Sigmoid colon (tissue), 7 donors: ENCODE results near the gene GYPC. TPM values are rescaled to one million over a fixed set of nuclear protein-coding genes. Genes with fewer than 3 reads are reported as not detected.

Source experiments
- DNase-seq: peaks from one replicate; pipeline ENCODE4 v3.0.0-alpha.2; 2019
- H3K27ac ChIP-seq, 4 donors: fragments of 200-600 bp; sonication (generic); one replicate each; pipeline ENCODE4 v1.5.1; 2016 to 2019; ENCODE audit warnings: mild to moderate bottlenecking in 1 of 4
- H3K27me3 ChIP-seq, 3 donors: fragments of 200-600 bp; sonication (generic); one replicate each; pipeline ENCODE4 v1.5.1; 2019; ENCODE audit warnings: mild to moderate bottlenecking in 1 of 3
- H3K36me3 ChIP-seq, 4 donors: fragments of 200-600 bp; sonication (generic); one replicate each; pipeline ENCODE4 v1.5.1; 2016 to 2019
- H3K4me1 ChIP-seq, 4 donors: fragments of 200-600 bp; sonication (generic); one replicate each; pipeline ENCODE4 v1.5.1; 2017 to 2019
- H3K4me3 ChIP-seq, 4 donors: fragments of 200-600 bp; sonication (generic); one replicate each; pipeline ENCODE4 v1.5.1; 2017 to 2019; ENCODE audit warnings: mild to moderate bottlenecking in 2 of 4, moderate library complexity in 1 of 4
- H3K9me3 ChIP-seq, 4 donors: fragments of 200-600 bp in 3 of 4; sonication (generic) in 3 of 4; one replicate each; pipeline versions ENCODE4 v1.5.1 to v1.6.1; 2013 to 2019
- EP300 ChIP-seq, 4 donors: sonication (generic); formaldehyde crosslinking; IDR thresholded peaks; one replicate each; pipeline ENCODE4 v1.6.1; 2017; ENCODE audit warnings: antibody characterized with exemption in 4 of 4
- POLR2A ChIP-seq, 2 donors: fragments of 450-650 bp; IDR thresholded peaks; one replicate each; pipeline ENCODE4 v1.6.1; 2016; ENCODE audit warnings: antibody characterized with exemption in 2 of 2, mild to moderate bottlenecking in 2 of 2, moderate library complexity in 2 of 2
- POLR2AphosphoS5 ChIP-seq, 4 donors: sonication (generic); formaldehyde crosslinking; IDR thresholded peaks; one replicate each; pipeline ENCODE4 v1.6.1; 2017; ENCODE audit warnings: antibody characterized with exemption in 4 of 4
- WGBS, 2 donors: extraction: QIAGEN DNeasy Blood & Tissue Kit; methylation state at CpG; one replicate each; pipeline ENCODE4 v1.1.7; 2013; 5-methylcytosine and 5-hydroxymethylcytosine counted together
- intact Hi-C: fragments of 100-400 bp; cut with DNase I; formaldehyde crosslinking; loops from one replicate; pipeline ENCODE4 v1.15.1; 2023
- polyA plus RNA-seq, 3 donors: library from polyadenylated mRNA; stranded (reverse); fragments of 200-250 nt; gene quantifications; one replicate each; pipeline ENCODE4 v1.2.3, GENCODE V29; 2013
- total RNA-seq, 4 donors: library from RNA; depleted of rRNA; stranded (reverse); fragments of >200 nt; gene quantifications; one replicate each; pipeline ENCODE4 v1.1.0, GENCODE V29; 2016
- TF ChIP-seq, protein P1 (sequence below), 4 experiments: fragments of 450-650 bp in 3 of 4; fragments of 200-600 bp in 1 of 4; IDR thresholded peaks; one replicate each; pipeline ENCODE4 v1.5.1; 2016 to 2019; ENCODE audit warnings: antibody characterized with exemption in 4 of 4, mild to moderate bottlenecking in 3 of 4, moderate library complexity in 2 of 4
- donor health status: healthy with polysubstance abuse.
- donor health status: Bipolar disorder and iron deficiency.
- donor health status: healthy.

GYPC gene
- total and polyA plus RNA-seq, 7 donors: 18.0 to 123 (median 93.7) TPM

DNA sequence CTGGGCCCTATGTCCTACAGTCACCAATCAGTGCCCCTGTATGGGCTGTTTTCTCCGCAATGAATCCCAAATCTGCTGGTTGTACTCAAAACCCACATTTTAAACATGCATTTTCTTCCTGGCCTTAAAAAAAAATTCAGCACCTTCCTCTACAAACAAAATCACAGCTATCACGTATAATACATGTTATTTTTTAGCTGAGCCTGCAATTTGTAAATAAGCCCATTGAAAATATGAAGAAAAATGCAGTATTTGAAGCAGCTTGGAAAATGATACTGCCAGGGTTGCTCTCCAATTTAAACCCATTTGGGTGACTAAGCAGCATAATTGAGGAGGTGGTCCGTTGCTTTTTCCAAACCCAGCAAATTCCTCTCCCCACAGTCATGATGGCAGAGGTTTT is 33.0 kb upstream of the GYPC start:
- WGBS, 2 donors: 66 to 81% methylated on average over 3 of the region's 3 CpGs
- Histone ChIP-seq H3K4me3 (no peak overlapping the region), H3K27ac (no peak overlapping the region), H3K9me3 (no peaks in the 10 kb centered on the region), H3K36me3 (no peaks in the 10 kb centered on the region), H3K4me1 (no peaks in the 10 kb centered on the region), H3K27me3 (no peaks in the 10 kb centered on the region)
- TF ChIP-seq EP300 (IDR thresholded peaks at IDR 0.05) (no peak), POLR2A (IDR thresholded peaks at IDR 0.05) (no peak), POLR2AphosphoS5 (IDR thresholded peaks at IDR 0.05) (no peak)
- TF ChIP-seq, protein P1, sequence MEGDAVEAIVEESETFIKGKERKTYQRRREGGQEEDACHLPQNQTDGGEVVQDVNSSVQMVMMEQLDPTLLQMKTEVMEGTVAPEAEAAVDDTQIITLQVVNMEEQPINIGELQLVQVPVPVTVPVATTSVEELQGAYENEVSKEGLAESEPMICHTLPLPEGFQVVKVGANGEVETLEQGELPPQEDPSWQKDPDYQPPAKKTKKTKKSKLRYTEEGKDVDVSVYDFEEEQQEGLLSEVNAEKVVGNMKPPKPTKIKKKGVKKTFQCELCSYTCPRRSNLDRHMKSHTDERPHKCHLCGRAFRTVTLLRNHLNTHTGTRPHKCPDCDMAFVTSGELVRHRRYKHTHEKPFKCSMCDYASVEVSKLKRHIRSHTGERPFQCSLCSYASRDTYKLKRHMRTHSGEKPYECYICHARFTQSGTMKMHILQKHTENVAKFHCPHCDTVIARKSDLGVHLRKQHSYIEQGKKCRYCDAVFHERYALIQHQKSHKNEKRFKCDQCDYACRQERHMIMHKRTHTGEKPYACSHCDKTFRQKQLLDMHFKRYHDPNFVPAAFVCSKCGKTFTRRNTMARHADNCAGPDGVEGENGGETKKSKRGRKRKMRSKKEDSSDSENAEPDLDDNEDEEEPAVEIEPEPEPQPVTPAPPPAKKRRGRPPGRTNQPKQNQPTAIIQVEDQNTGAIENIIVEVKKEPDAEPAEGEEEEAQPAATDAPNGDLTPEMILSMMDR (IDR thresholded peaks at IDR 0.05): no peak
- intact Hi-C loops: no loop called here
- DNase-seq: no peak

DNA sequence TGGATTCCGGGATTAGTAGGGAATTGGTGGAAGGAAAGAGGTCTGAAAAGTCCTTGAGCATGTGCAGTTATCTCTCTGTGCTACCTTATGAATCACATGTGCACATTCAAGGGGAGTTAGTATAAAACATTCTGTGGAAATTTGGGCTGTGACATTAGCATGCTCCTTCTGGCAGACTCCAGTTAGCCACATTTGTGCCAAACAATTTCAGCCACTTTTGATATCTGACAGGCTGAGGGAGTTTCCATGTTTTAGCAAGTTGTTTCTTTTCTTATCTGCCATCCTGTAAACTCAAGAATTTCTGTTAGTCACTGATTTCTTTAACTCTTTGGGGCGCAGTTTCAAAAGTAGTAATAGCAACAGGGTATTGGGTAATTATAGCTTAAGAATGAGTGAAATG is 28.3 kb upstream of the GYPC start:
- H3K4me3 ChIP-seq: no peak overlapping the region
- H3K9me3 ChIP-seq: no peaks in the 10 kb centered on the region
- intact Hi-C loops: no loop called here
- 80 to 82% methylated on average over 2 of the region's 2 CpGs for WGBS, 2 donors
- H3K27me3 ChIP-seq: no peaks in the 10 kb centered on the region
- H3K27ac ChIP-seq: no peak overlapping the region
- no peak for DNase-seq
- no peaks in the 10 kb centered on the region for H3K4me1 ChIP-seq
- no peaks in the 10 kb centered on the region for H3K36me3 ChIP-seq
- no peak for TF ChIP-seq POLR2A (IDR thresholded peaks at IDR 0.05)
- TF ChIP-seq EP300 (IDR thresholded peaks at IDR 0.05): no peak
- no peak for TF ChIP-seq POLR2AphosphoS5 (IDR thresholded peaks at IDR 0.05)
- TF ChIP-seq, protein P1 (IDR thresholded peaks at IDR 0.05): no peak

DNA sequence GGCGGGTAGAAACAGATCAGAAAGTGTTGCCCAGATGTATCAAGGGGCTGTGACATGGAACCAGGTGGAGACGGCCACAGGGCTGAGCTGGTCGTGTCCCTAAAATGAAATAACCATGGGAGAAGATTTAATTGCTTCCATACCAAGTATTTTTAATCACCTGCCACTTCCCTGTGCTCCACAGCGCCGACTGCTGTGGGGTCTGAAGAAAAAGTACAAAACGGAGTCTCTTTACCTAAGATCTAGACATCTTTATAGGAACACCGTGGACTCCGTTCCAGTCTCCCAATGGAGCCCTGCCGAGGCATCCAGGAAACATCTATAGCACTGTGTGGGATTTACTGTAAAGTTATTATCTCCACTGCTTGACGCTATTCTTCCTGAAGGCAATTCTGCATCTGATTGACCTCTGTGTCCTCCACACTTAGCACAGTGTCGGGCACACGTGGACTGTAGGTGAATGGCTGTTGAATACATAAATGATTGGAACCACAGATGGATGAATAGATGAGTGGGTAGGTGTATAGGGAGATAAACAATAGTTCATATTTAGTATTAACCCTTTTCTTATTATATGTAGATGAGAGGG is 21.6 kb upstream of the GYPC start:
- Histone ChIP-seq H3K4me3 (no peak overlapping the region), H3K36me3 (no peaks in the 10 kb centered on the region), H3K4me1 (no peaks in the 10 kb centered on the region), H3K9me3 (no peaks in the 10 kb centered on the region), H3K27me3 (no peaks in the 10 kb centered on the region), H3K27ac (no peak overlapping the region)
- intact Hi-C loops: no loop called here
- DNase-seq: no peak
- TF ChIP-seq POLR2AphosphoS5 (IDR thresholded peaks at IDR 0.05): no peak
- TF ChIP-seq, protein P1 (IDR thresholded peaks at IDR 0.05): peak in 1 of 4 experiments; percentile 35
- WGBS, 2 donors: 23 to 39% methylated on average over 12 of the region's 12 CpGs

DNA sequence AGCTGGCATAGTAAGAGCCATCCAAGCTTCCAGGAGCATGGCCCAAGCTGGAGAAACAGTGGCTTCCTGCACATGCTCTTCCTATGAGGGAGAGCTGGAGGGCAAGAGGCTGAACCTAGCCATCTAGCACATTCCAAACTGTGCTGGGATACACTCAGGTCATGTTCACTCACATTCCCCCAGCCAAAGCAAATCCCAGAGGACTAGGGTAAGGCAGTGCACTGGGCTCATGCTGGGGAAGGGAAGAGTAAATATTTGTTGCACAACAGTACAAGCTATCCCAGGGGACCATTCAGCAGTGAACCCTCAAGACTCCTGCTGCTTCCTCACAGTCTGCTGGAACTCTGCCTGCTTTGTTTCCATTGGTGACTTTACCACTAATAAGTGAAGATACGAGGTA is 20.7 kb upstream of the GYPC start:
- intact Hi-C loops: no loop called here
- H3K36me3 ChIP-seq: no peaks in the 10 kb centered on the region
- H3K4me3 ChIP-seq: no peak overlapping the region
- no peak overlapping the region for H3K27ac ChIP-seq
- no peaks in the 10 kb centered on the region for H3K9me3 ChIP-seq
- 47 to 63% methylated on average over 1 of the region's 1 CpG for WGBS, 2 donors
- no peak for DNase-seq
- no peak for TF ChIP-seq POLR2A (IDR thresholded peaks at IDR 0.05)
- TF ChIP-seq, protein P1 (IDR thresholded peaks at IDR 0.05): no peak
- no peak for TF ChIP-seq EP300 (IDR thresholded peaks at IDR 0.05)
- TF ChIP-seq POLR2AphosphoS5 (IDR thresholded peaks at IDR 0.05): no peak
- H3K27me3 ChIP-seq: no peaks in the 10 kb centered on the region
- H3K4me1 ChIP-seq: no peaks in the 10 kb centered on the region

DNA sequence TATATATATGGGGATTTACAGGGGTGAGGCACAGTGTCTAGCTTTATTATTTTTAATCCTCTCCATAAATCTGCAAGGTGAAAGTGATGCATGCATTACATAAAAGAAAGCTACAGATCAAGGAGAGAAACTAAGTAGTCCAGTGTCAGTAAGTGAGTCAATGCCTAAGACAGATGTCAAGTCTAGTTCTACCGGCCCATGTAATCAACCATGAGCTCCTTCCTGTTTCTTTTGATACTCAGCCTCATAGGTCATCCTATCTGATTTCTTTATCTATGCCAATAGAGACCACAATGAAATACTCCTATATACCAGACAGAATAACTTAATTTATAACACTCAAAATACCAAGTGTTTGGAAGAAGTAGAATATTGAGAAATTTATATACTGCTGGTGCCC is 20.2 kb upstream of the GYPC start:
- intact Hi-C loops: no loop called here
- 59 to 69% methylated on average over 1 of the region's 1 CpG for WGBS, 2 donors
- Histone ChIP-seq H3K4me1 (no peaks in the 10 kb centered on the region), H3K27me3 (no peaks in the 10 kb centered on the region), H3K27ac (no peak overlapping the region), H3K36me3 (no peaks in the 10 kb centered on the region), H3K4me3 (no peak overlapping the region), H3K9me3 (no peaks in the 10 kb centered on the region)
- no peak for DNase-seq
- TF ChIP-seq POLR2AphosphoS5 (IDR thresholded peaks at IDR 0.05): no peak
- TF ChIP-seq EP300 (IDR thresholded peaks at IDR 0.05): no peak
- TF ChIP-seq, protein P1 (IDR thresholded peaks at IDR 0.05): no peak
- no peak for TF ChIP-seq POLR2A (IDR thresholded peaks at IDR 0.05)
